PC-9 (cell line): ENCODE measurements around the gene ANKFN1. TPM values are rescaled to one million over a fixed set of nuclear protein-coding genes. Genes with fewer than 3 reads are reported as not detected.

Experiments
- BruUV-seq: library from RNA; stranded (reverse); fragments of 400-500 nt; replicated peaks from 2 replicates; lab custom pipeline; 2021; lab: Mats Ljungman, UMichigan
- CTCF ChIA-PET: fragments of 300-600 bp; sonication (Branson Sonifier 250); formaldehyde crosslinking; loops from one replicate; lab custom pipeline; 2022; ENCODE audit warnings: antibody characterized with exemption; lab: Charles Lee
- POLR2A ChIA-PET: fragments of 300-600 bp; sonication (Branson Sonifier 250); formaldehyde crosslinking; loops from one replicate; lab custom pipeline; 2022; ENCODE audit warnings: antibody characterized with exemption; ENCODE audit not compliant: unreplicated experiment; lab: Charles Lee
- DNase-seq, 2 experiments: peaks; one replicate each; pipeline versions ENCODE4 v3.0.0 to v3.0.0-alpha.2; 2015 to 2022; ENCODE audit warnings: mixed read lengths in 1 of 2
- H2AFZ ChIP-seq: fragments of 200-600 bp; sonication (generic); 2 replicates; pipeline ENCODE4 v1.8.1; 2017; ENCODE audit warnings: antibody characterized with exemption
- H3F3A ChIP-seq: fragments of 200-600 bp; sonication (generic); 2 replicates; pipeline ENCODE4 v1.8.1; 2017; ENCODE audit warnings: antibody characterized with exemption, mild to moderate bottlenecking, low read depth; ENCODE audit not compliant: insufficient read depth
- H3K27ac ChIP-seq: fragments of 200-600 bp; sonication (generic); 2 replicates; pipeline ENCODE4 v1.6.1; 2016; ENCODE audit warnings: mixed run types
- H3K27me3 ChIP-seq: fragments of 200-600 bp; sonication (generic); 2 replicates; pipeline ENCODE4 v1.6.1; 2016; ENCODE audit warnings: low read depth, mixed run types; ENCODE audit not compliant: insufficient read depth
- H3K36me3 ChIP-seq: fragments of 200-600 bp; sonication (generic); 2 replicates; pipeline ENCODE4 v1.6.1; 2016; ENCODE audit warnings: low read depth, mixed run types
- H3K4me1 ChIP-seq: fragments of 200-600 bp; sonication (generic); replicated peaks from 2 replicates; pipeline ENCODE4 v1.6.1; 2016; ENCODE audit warnings: mixed run types; ENCODE audit not compliant: insufficient read depth
- H3K4me2 ChIP-seq: fragments of 200-600 bp; sonication (generic); 2 replicates; pipeline ENCODE4 v1.6.1; 2017; ENCODE audit warnings: mixed run types
- H3K4me3 ChIP-seq: fragments of 200-600 bp; sonication (generic); 2 replicates; pipeline ENCODE4 v1.6.1; 2016; ENCODE audit warnings: mixed run types
- H3K79me2 ChIP-seq: fragments of 200-600 bp; sonication (generic); 2 replicates; pipeline ENCODE4 v1.6.1; 2017; ENCODE audit warnings: low read depth, mixed run types
- H3K9me2 ChIP-seq: fragments of 200-600 bp; sonication (generic); 2 replicates; pipeline ENCODE4 v1.8.1; 2017; ENCODE audit warnings: mild to moderate bottlenecking; ENCODE audit not compliant: insufficient read depth
- H3K9me3 ChIP-seq: fragments of 200-600 bp; sonication (generic); 2 replicates; pipeline ENCODE4 v1.8.1; 2016; ENCODE audit warnings: low read depth; ENCODE audit not compliant: insufficient read depth
- H4K20me1 ChIP-seq: fragments of 200-600 bp; sonication (generic); 2 replicates; pipeline ENCODE4 v1.8.1; 2017; ENCODE audit not compliant: insufficient read depth
- CTCF ChIP-seq: fragments of 200-600 bp; sonication (generic); conservative IDR thresholded peaks from 2 replicates; pipeline ENCODE4 v1.6.1; 2017; ENCODE audit warnings: mixed run types, antibody characterized with exemption, mild to moderate bottlenecking, moderate library complexity
- EZH2 ChIP-seq: fragments of 200-600 bp; sonication (generic); IDR thresholded peaks from 2 replicates; pipeline ENCODE4 v1.8.0; 2017; ENCODE audit warnings: antibody characterized with exemption, low read depth
- intact Hi-C: fragments of 100-400 bp; cut with micrococcal nuclease; formaldehyde crosslinking; loops from one replicate; pipeline ENCODE4 v1.10.0; 2022; ENCODE audit not compliant: unreplicated experiment
- total RNA-seq: library from RNA; stranded (reverse); gene quantifications from 2 replicates; pipeline ENCODE4 v1.2.3, GENCODE V29; 2021

The ANKFN1 gene
- total RNA-seq, 1 experiment from 2014 or later = not detected

- no peak overlapping the region for H3K27ac ChIP-seq
- no peaks in the 10 kb centered on the region; the same call in 1 of the 2 replicates for H3K9me2 ChIP-seq
- no peak overlapping the region for H3K4me2 ChIP-seq
- TF ChIP-seq CTCF = no peak
- no peak for TF ChIP-seq EZH2
- H3K4me1 ChIP-seq = no peaks in the 10 kb centered on the region
- H3K9me3 ChIP-seq = no peaks in the 10 kb centered on the region
- H3F3A ChIP-seq = no peaks in the 10 kb centered on the region
- no peaks in the 10 kb centered on the region for H3K36me3 ChIP-seq
- CTCF ChIA-PET = no interaction called here
- no peak for DNase-seq
- no peaks in the 10 kb centered on the region for H3K79me2 ChIP-seq
- H3K27me3 ChIP-seq = no peaks in the 10 kb centered on the region
- POLR2A ChIA-PET = no interaction called here
- H4K20me1 ChIP-seq = no peaks in the 10 kb centered on the region
- H2AFZ ChIP-seq = no peak overlapping the region
- intact Hi-C loops = no loop called here
- no peak overlapping the region for H3K4me3 ChIP-seq
- BruUV-seq = no TSS peak
Observed at GRCh38 chr17:56392321-56392720, 239.0 kb downstream of the ANKFN1 start.

GRCh38 chr17:56393156-56393555 is 239.9 kb downstream of the ANKFN1 start:
- no peak overlapping the region for H3K4me2 ChIP-seq
- H3F3A ChIP-seq = no peaks in the 10 kb centered on the region
- no peaks in the 10 kb centered on the region for H3K9me2 ChIP-seq
- H2AFZ ChIP-seq = no peak overlapping the region
- H3K79me2 ChIP-seq = no peaks in the 10 kb centered on the region
- TF ChIP-seq EZH2 (no peak), CTCF (no peak)
- no peak overlapping the region for H3K27ac ChIP-seq
- no peaks in the 10 kb centered on the region for H4K20me1 ChIP-seq
- DNase-seq = no peak
- CTCF ChIA-PET = no interaction called here
- no peaks in the 10 kb centered on the region for H3K9me3 ChIP-seq
- POLR2A ChIA-PET = no interaction called here
- H3K4me3 ChIP-seq = no peak overlapping the region
- H3K36me3 ChIP-seq = no peaks in the 10 kb centered on the region
- H3K4me1 ChIP-seq = no peaks in the 10 kb centered on the region
- no peaks in the 10 kb centered on the region for H3K27me3 ChIP-seq
- no TSS peak for BruUV-seq
- intact Hi-C loops = no loop called here

- Histone ChIP-seq H3K27me3 (no peaks in the 10 kb centered on the region), H2AFZ (no peak overlapping the region), H3K79me2 (no peaks in the 10 kb centered on the region), H3K36me3 (no peaks in the 10 kb centered on the region), H3K4me3 (no peak overlapping the region), H3K4me2 (no peak overlapping the region), H3K27ac (no peak overlapping the region), H3F3A (no peaks in the 10 kb centered on the region), H4K20me1 (no peaks in the 10 kb centered on the region), H3K9me2 (no peaks in the 10 kb centered on the region), H3K9me3 (no peaks in the 10 kb centered on the region), H3K4me1 (no peaks in the 10 kb centered on the region)
- TF ChIP-seq CTCF (no peak), EZH2 (no peak)
- DNase-seq = no peak
- intact Hi-C loops = no loop called here
- BruUV-seq = no TSS peak
- CTCF ChIA-PET = no interaction called here
- POLR2A ChIA-PET = no interaction called here
Observed at GRCh38 chr17:56395787-56396186, 242.5 kb downstream of the ANKFN1 start.
